K562 (cell line): Measurements from ENCODE around the gene MRPL40. TPM values are rescaled to one million over a fixed set of nuclear protein-coding genes. Genes with fewer than 3 reads are reported as not detected.

Experiments
- ADNP ChIP-seq: fragments of 200-800 bp; sonication (Bioruptor generic); IDR thresholded peaks from 2 replicates; pipeline ENCODE4 v1.6.1; 2016; ENCODE audit warnings: missing genetic modification characterization, missing compliant biosample characterization
- ARHGAP35 ChIP-seq: fragments of 450-650 bp; IDR thresholded peaks from 2 replicates; pipeline ENCODE4 v1.6.1; 2018; ENCODE audit not compliant: partially characterized antibody
- CBX2 ChIP-seq: fragments of 200-600 bp; sonication (generic); IDR thresholded peaks from one replicate; pipeline ENCODE4 v1.6.1; 2012; ENCODE audit warnings: mild to moderate bottlenecking, low read length, inconsistent platforms; ENCODE audit not compliant: insufficient read depth, poor library complexity, severe bottlenecking
- CREBBP ChIP-seq: IDR thresholded peaks from one replicate; pipeline ENCODE4 v1.6.1; 2012; ENCODE audit warnings: low read depth, mild to moderate bottlenecking, control low read depth, inconsistent platforms, low read length
- KAT2B ChIP-seq: IDR thresholded peaks from one replicate; pipeline ENCODE4 v1.6.1; 2012; ENCODE audit warnings: low read depth, mild to moderate bottlenecking, control low read depth, inconsistent platforms, low read length, moderate library complexity
- SRSF1 ChIP-seq: fragments of 200-400 bp; formaldehyde crosslinking; IDR thresholded peaks from 2 replicates; pipeline ENCODE4 v1.6.1; 2017; ENCODE audit warnings: mild to moderate bottlenecking, low read depth, low read length, moderate library complexity
- STAG1 ChIP-seq: sonication (generic); formaldehyde crosslinking; IDR thresholded peaks from 2 replicates; pipeline ENCODE4 v1.5.0; 2020; ENCODE audit warnings: missing genetic modification reagents, borderline replicate concordance
- THRAP3 ChIP-seq: fragments of 450-650 bp; IDR thresholded peaks from 2 replicates; pipeline ENCODE4 v1.6.1; 2016; ENCODE audit warnings: mild to moderate bottlenecking, inconsistent platforms, borderline replicate concordance
- TOE1 ChIP-seq, 2 experiments: fragments of 450-650 bp in 1 of 2; sonication (generic) in 1 of 2; formaldehyde crosslinking in 1 of 2; IDR thresholded peaks; 2 replicates each; pipeline versions ENCODE4 v1.7.1 to v1.8.0; 2016 to 2022; ENCODE audit warnings: borderline replicate concordance in 2 of 2, mild to moderate bottlenecking in 2 of 2, antibody characterized with exemption in 1 of 2, inconsistent platforms in 1 of 2, low read depth in 1 of 2, missing genetic modification reagents in 1 of 2, moderate library complexity in 1 of 2
- ZNF121 ChIP-seq: sonication (generic); formaldehyde crosslinking; conservative IDR thresholded peaks from 2 replicates; pipeline ENCODE4 v1.8.0; 2022; ENCODE audit warnings: missing genetic modification reagents
- ZNF224 ChIP-seq: sonication (generic); formaldehyde crosslinking; IDR thresholded peaks from 2 replicates; pipeline ENCODE4 v1.8.0; 2022; ENCODE audit warnings: mild to moderate bottlenecking, missing genetic modification reagents
- ZNF311 ChIP-seq: fragments of 250-450 bp; sonication (Bioruptor Pico); IDR thresholded peaks from 2 replicates; pipeline ENCODE4 v1.4.0; 2020; ENCODE audit warnings: mild to moderate bottlenecking, moderate library complexity
- ZNF584 ChIP-seq: fragments of 200-800 bp; sonication (Bioruptor generic); IDR thresholded peaks from 2 replicates; pipeline ENCODE4 v1.6.1; 2016; ENCODE audit warnings: low read depth, mild to moderate bottlenecking, missing genetic modification characterization, missing compliant biosample characterization
- ZNF76 ChIP-seq: fragments of 250-450 bp; sonication (Bioruptor Pico); IDR thresholded peaks from 2 replicates; pipeline ENCODE4 v1.4.0; 2020; ENCODE audit warnings: mild to moderate bottlenecking, moderate library complexity, borderline replicate concordance
- ZNF785 ChIP-seq: fragments of 250-450 bp; sonication (Bioruptor Pico); IDR thresholded peaks from 2 replicates; pipeline ENCODE4 v1.4.0; 2020; ENCODE audit warnings: mild to moderate bottlenecking
- polyA plus RNA-seq, 8 experiments: library from polyadenylated mRNA; depleted of rRNA in 4 of 8; stranded (reverse) in 5 of 8; unstranded in 3 of 8; fragments of >200 nt; fragmentation: Nextera tagmentation in 2 of 8; fragmentation: Illumina TruSeq in 1 of 8; extraction: Ambion mirVana in 2 of 8; extraction: Trizol in 1 of 8; gene quantifications; 2 replicates each; pipeline versions ENCODE4 v1.2.1 to v1.2.3, GENCODE V29; 2011 to 2014; ENCODE audit warnings: inconsistent platforms in 1 of 8, missing spikeins in 1 of 8
- total RNA-seq, 7 experiments: library from RNA; depleted of rRNA in 6 of 7; stranded (reverse); fragments of >200 nt in 6 of 7; fragmentation: Illumina TruSeq in 2 of 7; extraction: Trizol in 2 of 7; gene quantifications; 2 replicates each; pipeline versions ENCODE4 v1.2.1 to v1.2.3, GENCODE V29; 2011 to 2021; ENCODE audit warnings: low replicate concordance in 1 of 7
- TF ChIP-seq, protein P1 (sequence below), 2 experiments: fragments of 200-800 bp in 1 of 2; sonication (Bioruptor generic) in 1 of 2; sonication (generic) in 1 of 2; formaldehyde crosslinking in 1 of 2; IDR thresholded peaks in 1 of 2; conservative IDR thresholded peaks in 1 of 2; 2 replicates each; pipeline versions ENCODE4 v1.5.0 to v1.6.1; 2016 to 2020; ENCODE audit warnings: missing compliant biosample characterization in 1 of 2, missing genetic modification characterization in 1 of 2, missing genetic modification reagents in 1 of 2
- TF ChIP-seq, protein P2 (sequence below): fragments of 250-450 bp; sonication (Bioruptor Pico); IDR thresholded peaks from 2 replicates; pipeline ENCODE4 v1.8.0; 2022; ENCODE audit warnings: moderate library complexity, mild to moderate bottlenecking, inconsistent platforms
- TF ChIP-seq, protein P3 (sequence below), 3 experiments: IDR thresholded peaks in 2 of 3; conservative IDR thresholded peaks in 1 of 3; 2 replicates each; pipeline ENCODE4 v1.5.1; 2011 to 2012; ENCODE audit warnings: low read length in 3 of 3, mild to moderate bottlenecking in 3 of 3, control low read depth in 2 of 3, improper control_type of control experiment in 1 of 3, inconsistent platforms in 1 of 3, low read depth in 1 of 3, mixed read lengths in 1 of 3, moderate library complexity in 1 of 3; ENCODE audit not compliant: insufficient read depth in 2 of 3
- TF ChIP-seq, protein P4 (sequence below), 3 experiments: fragments of 200-800 bp in 1 of 3; sonication (Bioruptor generic) in 1 of 3; sonication (generic) in 1 of 3; formaldehyde crosslinking in 1 of 3; IDR thresholded peaks; 2 replicates each; pipeline versions ENCODE4 v1.6.1 to v1.8.0; 2016 to 2022; ENCODE audit warnings: mild to moderate bottlenecking in 2 of 3, missing compliant biosample characterization in 2 of 3, missing genetic modification characterization in 2 of 3, missing genetic modification reagents in 1 of 3

The MRPL40 gene
- total and polyA plus RNA-seq, 9 of the 15 experiments (the other 6 are each of a cell fraction or from before 2014, with no cell fraction given), result 132 to 652 (median 208) TPM

DNA sequence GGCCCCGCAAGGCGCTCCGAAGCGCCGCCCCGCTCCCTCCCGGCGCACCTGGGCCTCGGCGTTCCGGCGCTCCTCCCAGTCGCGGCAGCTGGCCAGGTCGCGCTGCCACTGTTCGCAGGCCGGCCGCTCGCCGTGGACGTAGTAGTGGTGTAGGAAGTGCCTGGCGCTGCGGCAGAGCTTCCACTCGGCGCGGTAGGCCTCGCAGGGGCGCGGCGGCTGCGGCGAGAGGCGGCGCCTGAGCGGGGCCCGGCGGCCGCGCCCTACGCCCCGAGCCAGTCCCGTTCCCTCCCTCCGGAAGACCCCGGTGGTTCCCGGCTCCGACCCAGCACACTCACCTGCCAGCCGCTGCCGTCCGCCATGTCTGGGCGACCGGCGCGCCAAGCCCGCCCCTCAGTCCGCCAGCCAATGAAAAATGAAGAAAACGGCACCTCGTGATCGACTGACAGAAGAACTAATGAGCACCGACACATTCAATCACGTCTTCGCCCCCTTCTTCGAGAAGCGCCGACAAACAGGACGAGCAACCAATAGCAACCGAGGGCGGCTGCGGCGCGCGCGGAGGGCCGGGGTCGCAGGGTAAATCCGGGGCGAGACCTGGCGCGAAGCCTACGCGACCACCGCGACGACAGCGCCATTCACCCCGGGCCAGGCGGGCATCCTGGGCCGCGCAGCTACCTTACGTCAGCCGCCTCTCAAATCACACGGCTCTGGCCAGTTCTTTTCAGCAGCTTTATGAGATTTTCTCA, 15.2 kb downstream of the MRPL40 start, which contains the start of gene C22orf39 (continued):
- TF ChIP-seq, protein P1, sequence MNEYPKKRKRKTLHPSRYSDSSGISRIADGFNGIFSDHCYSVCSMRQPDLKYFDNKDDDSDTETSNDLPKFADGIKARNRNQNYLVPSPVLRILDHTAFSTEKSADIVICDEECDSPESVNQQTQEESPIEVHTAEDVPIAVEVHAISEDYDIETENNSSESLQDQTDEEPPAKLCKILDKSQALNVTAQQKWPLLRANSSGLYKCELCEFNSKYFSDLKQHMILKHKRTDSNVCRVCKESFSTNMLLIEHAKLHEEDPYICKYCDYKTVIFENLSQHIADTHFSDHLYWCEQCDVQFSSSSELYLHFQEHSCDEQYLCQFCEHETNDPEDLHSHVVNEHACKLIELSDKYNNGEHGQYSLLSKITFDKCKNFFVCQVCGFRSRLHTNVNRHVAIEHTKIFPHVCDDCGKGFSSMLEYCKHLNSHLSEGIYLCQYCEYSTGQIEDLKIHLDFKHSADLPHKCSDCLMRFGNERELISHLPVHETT (CRISPR knock-in tag; conservative IDR thresholded peaks at IDR 0.05 in 1 of 2, IDR thresholded peaks at IDR 0.05 in 1 of 2), result peak in 1 of 2 experiments; percentile 76; a peak in 2 of 4 replicates
- TF ChIP-seq ZNF121 (no peak), SRSF1 (no peak; the same call in 1 of the 2 replicates), KAT2B (no peak), CREBBP (no peak), ZNF76 (CRISPR knock-in tag) (peak; percentile 87; the same call in 1 of the 2 replicates), ZNF584 (no peak), STAG1 (CRISPR knock-in tag) (no peak), ZNF785 (CRISPR knock-in tag) (no peak), ADNP (tag) (no peak), THRAP3 (no peak), ARHGAP35 (no peak), ZNF311 (CRISPR knock-in tag) (no peak), TOE1 (IDR thresholded peaks at IDR 0.05; ENCODE audit: borderline replicate concordance) (peak; percentile 97), TOE1 (CRISPR knock-in tag; IDR thresholded peaks at IDR 0.05; ENCODE audit: borderline replicate concordance, low read depth) (no peak), CBX2 (no peak), ZNF224 (no peak)
- TF ChIP-seq, protein P2, sequence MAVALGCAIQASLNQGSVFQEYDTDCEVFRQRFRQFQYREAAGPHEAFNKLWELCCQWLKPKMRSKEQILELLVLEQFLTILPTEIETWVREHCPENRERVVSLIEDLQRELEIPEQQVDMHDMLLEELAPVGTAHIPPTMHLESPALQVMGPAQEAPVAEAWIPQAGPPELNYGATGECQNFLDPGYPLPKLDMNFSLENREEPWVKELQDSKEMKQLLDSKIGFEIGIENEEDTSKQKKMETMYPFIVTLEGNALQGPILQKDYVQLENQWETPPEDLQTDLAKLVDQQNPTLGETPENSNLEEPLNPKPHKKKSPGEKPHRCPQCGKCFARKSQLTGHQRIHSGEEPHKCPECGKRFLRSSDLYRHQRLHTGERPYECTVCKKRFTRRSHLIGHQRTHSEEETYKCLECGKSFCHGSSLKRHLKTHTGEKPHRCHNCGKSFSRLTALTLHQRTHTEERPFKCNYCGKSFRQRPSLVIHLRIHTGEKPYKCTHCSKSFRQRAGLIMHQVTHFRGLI (CRISPR knock-in tag), result 0 out of 2 replicates have a peak, but pooled peaks have one; percentile 4
- TF ChIP-seq, protein P3, sequence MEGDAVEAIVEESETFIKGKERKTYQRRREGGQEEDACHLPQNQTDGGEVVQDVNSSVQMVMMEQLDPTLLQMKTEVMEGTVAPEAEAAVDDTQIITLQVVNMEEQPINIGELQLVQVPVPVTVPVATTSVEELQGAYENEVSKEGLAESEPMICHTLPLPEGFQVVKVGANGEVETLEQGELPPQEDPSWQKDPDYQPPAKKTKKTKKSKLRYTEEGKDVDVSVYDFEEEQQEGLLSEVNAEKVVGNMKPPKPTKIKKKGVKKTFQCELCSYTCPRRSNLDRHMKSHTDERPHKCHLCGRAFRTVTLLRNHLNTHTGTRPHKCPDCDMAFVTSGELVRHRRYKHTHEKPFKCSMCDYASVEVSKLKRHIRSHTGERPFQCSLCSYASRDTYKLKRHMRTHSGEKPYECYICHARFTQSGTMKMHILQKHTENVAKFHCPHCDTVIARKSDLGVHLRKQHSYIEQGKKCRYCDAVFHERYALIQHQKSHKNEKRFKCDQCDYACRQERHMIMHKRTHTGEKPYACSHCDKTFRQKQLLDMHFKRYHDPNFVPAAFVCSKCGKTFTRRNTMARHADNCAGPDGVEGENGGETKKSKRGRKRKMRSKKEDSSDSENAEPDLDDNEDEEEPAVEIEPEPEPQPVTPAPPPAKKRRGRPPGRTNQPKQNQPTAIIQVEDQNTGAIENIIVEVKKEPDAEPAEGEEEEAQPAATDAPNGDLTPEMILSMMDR (IDR thresholded peaks at IDR 0.05 in 2 of 3, conservative IDR thresholded peaks at IDR 0.05 in 1 of 3; ENCODE audit: insufficient read depth in 2 of 3, low read depth in 1 of 3, low read length in 3 of 3), result 0 out of 6 replicates have a peak, but pooled peaks of 1 of the 3 experiments have one; percentile 17
- TF ChIP-seq, protein P4, sequence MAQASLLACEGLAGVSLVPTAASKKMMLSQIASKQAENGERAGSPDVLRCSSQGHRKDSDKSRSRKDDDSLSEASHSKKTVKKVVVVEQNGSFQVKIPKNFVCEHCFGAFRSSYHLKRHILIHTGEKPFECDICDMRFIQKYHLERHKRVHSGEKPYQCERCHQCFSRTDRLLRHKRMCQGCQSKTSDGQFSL (CRISPR knock-in tag; IDR thresholded peaks at IDR 0.05), result no peak
- TF ChIP-seq, protein P4 (tag; IDR thresholded peaks at IDR 0.05), result no peak
